ENCODE data around the gene NKTR.

GRCh38 chr3:42675909-42676308 is 75.4 kb downstream of the NKTR start:
- TF ChIP-seq CTCF (IDR thresholded peaks at IDR 0.05) (no peak), POLR2AphosphoS5 (IDR thresholded peaks at IDR 0.05) (no peak)
